Endothelial cell of umbilical vein (primary cell): ENCODE data around the gene PPM1H. TPM values are rescaled to one million over a fixed set of nuclear protein-coding genes. Genes with fewer than 3 reads are reported as not detected.

Experiments
- BruUV-seq: library from RNA; stranded (reverse); fragments of 400-500 nt; replicated peaks from 2 replicates; lab custom pipeline; 2021; lab: Mats Ljungman, UMichigan
- CTCF ChIA-PET: fragments of 300-600, 350-600 bp; sonication (Branson Sonifier 250); formaldehyde crosslinking; loops from one replicate; lab custom pipeline; 2021; ENCODE audit warnings: antibody characterized with exemption, inconsistent platforms; lab: Charles Lee
- POLR2A ChIA-PET: fragments of 300-600, 350-600 bp; sonication (Branson Sonifier 250); formaldehyde crosslinking; loops from one replicate; lab custom pipeline; 2021; ENCODE audit warnings: antibody characterized with exemption, inconsistent platforms; lab: Charles Lee
- DNase-seq: peaks from one replicate; pipeline ENCODE4 v3.0.0-alpha.2; 2011; ENCODE audit warnings: low read depth, low spot score
- FAIRE-seq: peaks from 2 replicates; lab custom pipeline; 2011; peaks lifted over from hg19 to GRCh38; lab: Jason Lieb, UNC
- H2AFZ ChIP-seq: 2 replicates; pipeline ENCODE4 v1.6.0; 2012; ENCODE audit warnings: low read depth, low read length, control low read depth, inconsistent platforms
- H3K27ac ChIP-seq: 2 replicates; pipeline ENCODE4 v1.5.1; 2011; ENCODE audit warnings: low read depth, mild to moderate bottlenecking, control low read depth, low read length, moderate library complexity; ENCODE audit not compliant: insufficient read depth
- H3K27me3 ChIP-seq, 2 experiments: 2 replicates each; pipeline versions ENCODE4 v1.6.0 to v1.6.1; 2011; ENCODE audit warnings: low read length in 2 of 2, mixed read lengths in 1 of 2; ENCODE audit not compliant: control insufficient read depth in 2 of 2, insufficient read depth in 2 of 2
- H3K36me3 ChIP-seq, 2 experiments: 2 replicates in 1 of 2; 3 replicates in 1 of 2; pipeline ENCODE4 v1.5.1; 2011; ENCODE audit warnings: low read length in 2 of 2, mild to moderate bottlenecking in 1 of 2, moderate library complexity in 1 of 2; ENCODE audit not compliant: control insufficient read depth in 2 of 2, insufficient read depth in 2 of 2; ENCODE audit errors: extremely low read depth in 1 of 2
- H3K4me1 ChIP-seq: 3 replicates; pipeline ENCODE4 v1.5.1; 2011; ENCODE audit warnings: mild to moderate bottlenecking, low read length; ENCODE audit not compliant: control insufficient read depth, insufficient read depth; ENCODE audit errors: extremely low read depth
- H3K4me2 ChIP-seq: 2 replicates; pipeline ENCODE4 v1.6.1; 2011; ENCODE audit warnings: low read length, control low read depth, mixed read lengths; ENCODE audit not compliant: insufficient read depth
- H3K4me3 ChIP-seq, 3 experiments: fragments of 200-600 bp in 1 of 3; sonication (generic), shearing (Covaris generic) in 1 of 3; replicated peaks in 1 of 3; 2 replicates each; pipeline ENCODE4 v1.5.1; 2011 to 2016; ENCODE audit warnings: control low read depth in 3 of 3, low read length in 3 of 3, mild to moderate bottlenecking in 2 of 3, inconsistent platforms in 1 of 3, low read depth in 1 of 3, moderate library complexity in 1 of 3; ENCODE audit not compliant: insufficient read depth in 1 of 3
- H3K79me2 ChIP-seq: 2 replicates; pipeline ENCODE4 v1.6.0; 2012; ENCODE audit warnings: low read length, inconsistent platforms; ENCODE audit not compliant: control insufficient read depth, insufficient read depth
- H3K9ac ChIP-seq: replicated peaks from 2 replicates; pipeline ENCODE3; 2011; ENCODE audit warnings: low read length, control low read depth; ENCODE audit not compliant: insufficient read depth; ENCODE audit errors: extremely low read depth
- H3K9me1 ChIP-seq: replicated peaks from 3 replicates; pipeline ENCODE4 v1.6.0; 2011; ENCODE audit warnings: mild to moderate bottlenecking, low read length; ENCODE audit not compliant: control insufficient read depth, insufficient read depth; ENCODE audit errors: extremely low read depth
- H3K9me3 ChIP-seq: replicated peaks from 2 replicates; pipeline ENCODE4 v1.5.1; 2012; ENCODE audit warnings: low read length, inconsistent platforms; ENCODE audit not compliant: control insufficient read depth, insufficient read depth
- H4K20me1 ChIP-seq: replicated peaks from 2 replicates; pipeline ENCODE3; 2011; ENCODE audit warnings: mild to moderate bottlenecking, low read length; ENCODE audit not compliant: control insufficient read depth, insufficient read depth; ENCODE audit errors: extremely low read depth
- EZH2 ChIP-seq: IDR thresholded peaks from 2 replicates; pipeline ENCODE4 v1.6.1; 2012; ENCODE audit warnings: borderline replicate concordance, low read depth, mild to moderate bottlenecking, moderate library complexity, low read length, inconsistent platforms; ENCODE audit not compliant: severe bottlenecking
- FOS ChIP-seq: IDR thresholded peaks from 2 replicates; pipeline ENCODE4 v1.6.1; 2011; ENCODE audit warnings: mild to moderate bottlenecking, low read length, moderate library complexity, borderline replicate concordance; ENCODE audit not compliant: insufficient read depth
- GATA2 ChIP-seq: IDR thresholded peaks from 2 replicates; pipeline ENCODE4 v1.7.0; 2011; ENCODE audit warnings: low read depth, mild to moderate bottlenecking, moderate library complexity, mixed read lengths, low read length; ENCODE audit not compliant: insufficient read length, insufficient read depth
- JUN ChIP-seq: IDR thresholded peaks from 2 replicates; pipeline ENCODE4 v1.6.1; 2011; ENCODE audit warnings: borderline replicate concordance, low read depth; ENCODE audit not compliant: insufficient read length, insufficient read depth
- MAX ChIP-seq: IDR thresholded peaks from 2 replicates; pipeline ENCODE4 v1.6.1; 2011; ENCODE audit not compliant: insufficient read depth, insufficient read length
- MYC ChIP-seq: IDR thresholded peaks from one replicate; pipeline ENCODE4 v1.6.1; 2011; ENCODE audit warnings: mild to moderate bottlenecking, low read depth, low read length
- POLR2A ChIP-seq: IDR thresholded peaks from 2 replicates; pipeline ENCODE4 v1.6.1; 2012; ENCODE audit warnings: low read depth, mild to moderate bottlenecking, control low read depth, low read length
- POLR2AphosphoS5 ChIP-seq: IDR thresholded peaks from 2 replicates; pipeline ENCODE4 v1.6.1; 2012; ENCODE audit warnings: low read depth, mild to moderate bottlenecking, control low read depth, low read length, moderate library complexity; ENCODE audit not compliant: insufficient read depth
- dilution Hi-C: fragments of 300-500 bp; cut with MboI; formaldehyde crosslinking; loops from one replicate; pipeline ENCODE4 v1.15.0; 2019; ENCODE audit warnings: low sequenced_read_pairs; ENCODE audit not compliant: extremely low pct_ligation_motif_present
- intact Hi-C: fragments of 100-400 bp; cut with micrococcal nuclease; formaldehyde crosslinking; loops from one replicate; pipeline ENCODE4 v1.10.0; 2022
- polyA plus RNA-seq, 4 experiments: library from polyadenylated mRNA; depleted of rRNA in 3 of 4; stranded (reverse) in 3 of 4; unstranded in 1 of 4; fragments of >200 nt; gene quantifications; 2 replicates each; pipeline versions ENCODE4 v1.2.1 to v1.2.3, GENCODE V29; 2011 to 2012; ENCODE audit warnings: missing spikeins in 1 of 4
- total RNA-seq: library from RNA; stranded (reverse); gene quantifications from 2 replicates; pipeline ENCODE4 v1.2.3, GENCODE V29; 2021
- TF ChIP-seq, protein P1 (sequence below), 2 donors: IDR thresholded peaks; 1 replicate in 1 of 2; 2 replicates in 1 of 2; pipeline ENCODE4 v1.5.1; 2011; ENCODE audit warnings: low read length in 2 of 2, mild to moderate bottlenecking in 2 of 2, moderate library complexity in 2 of 2, control low read depth in 1 of 2, inconsistent platforms in 1 of 2, low read depth in 1 of 2; ENCODE audit not compliant: insufficient read depth in 1 of 2; ENCODE audit errors: extremely low read depth in 1 of 2

The PPM1H gene
- total and polyA plus RNA-seq, 2 donors (not counting 3 experiments of a cell fraction or from before 2014, with no cell fraction given), result 1.0 to 7.2 TPM

DNA sequence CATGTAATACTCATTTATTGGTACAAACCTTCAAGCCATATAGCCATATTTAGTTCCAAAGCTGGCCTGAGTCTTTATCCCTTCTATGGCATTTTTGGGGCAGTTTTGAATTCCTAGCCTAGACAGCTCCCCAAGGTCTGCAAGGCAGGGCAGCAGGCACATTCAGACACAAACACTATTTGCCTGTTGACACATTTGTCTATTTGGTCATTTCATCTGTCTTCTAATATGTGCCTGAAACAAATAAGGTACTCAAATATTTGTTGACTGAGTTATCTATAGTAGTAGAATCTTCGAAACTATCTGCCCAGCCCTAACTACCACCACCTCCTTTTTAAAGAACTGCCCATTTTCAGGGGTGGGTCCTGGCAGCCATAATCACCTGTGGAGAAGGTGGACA is 9.3 kb downstream of the PPM1H start:
- Histone ChIP-seq H3K79me2 (no peaks in the 10 kb centered on the region), H2AFZ (no peak overlapping the region), H4K20me1 (no peaks in the 10 kb centered on the region), H3K36me3 (no peaks in the 10 kb centered on the region), H3K4me3 (no peak overlapping the region), H3K9me3 (no peaks in the 10 kb centered on the region), H3K9me1 (no peaks in the 10 kb centered on the region), H3K27ac (no peak overlapping the region), H3K27me3 (peaks cover 9% of the 10 kb centered on the region in 2 experiments), H3K4me2 (no peak overlapping the region), H3K9ac (no peak overlapping the region), H3K4me1 (no peaks in the 10 kb centered on the region)
- CTCF ChIA-PET, result interaction anchor here (1.0 to 1.2 kb wide), 2 partner anchors 8 to 10 kb away, joined by 4 read pairs; no protein-coding TSS in a partner anchor
- DNase-seq (no peak), FAIRE-seq (no peak)
- POLR2A ChIA-PET, result no interaction called here
- TF ChIP-seq, protein P1, sequence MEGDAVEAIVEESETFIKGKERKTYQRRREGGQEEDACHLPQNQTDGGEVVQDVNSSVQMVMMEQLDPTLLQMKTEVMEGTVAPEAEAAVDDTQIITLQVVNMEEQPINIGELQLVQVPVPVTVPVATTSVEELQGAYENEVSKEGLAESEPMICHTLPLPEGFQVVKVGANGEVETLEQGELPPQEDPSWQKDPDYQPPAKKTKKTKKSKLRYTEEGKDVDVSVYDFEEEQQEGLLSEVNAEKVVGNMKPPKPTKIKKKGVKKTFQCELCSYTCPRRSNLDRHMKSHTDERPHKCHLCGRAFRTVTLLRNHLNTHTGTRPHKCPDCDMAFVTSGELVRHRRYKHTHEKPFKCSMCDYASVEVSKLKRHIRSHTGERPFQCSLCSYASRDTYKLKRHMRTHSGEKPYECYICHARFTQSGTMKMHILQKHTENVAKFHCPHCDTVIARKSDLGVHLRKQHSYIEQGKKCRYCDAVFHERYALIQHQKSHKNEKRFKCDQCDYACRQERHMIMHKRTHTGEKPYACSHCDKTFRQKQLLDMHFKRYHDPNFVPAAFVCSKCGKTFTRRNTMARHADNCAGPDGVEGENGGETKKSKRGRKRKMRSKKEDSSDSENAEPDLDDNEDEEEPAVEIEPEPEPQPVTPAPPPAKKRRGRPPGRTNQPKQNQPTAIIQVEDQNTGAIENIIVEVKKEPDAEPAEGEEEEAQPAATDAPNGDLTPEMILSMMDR (IDR thresholded peaks at IDR 0.05; ENCODE audit: extremely low read depth in 1 of 2, insufficient read depth in 1 of 2, low read depth in 1 of 2, low read length in 2 of 2), result no peak
- TF ChIP-seq MYC (no peak), JUN (no peak), POLR2A (no peak), GATA2 (no peak), EZH2 (no peak), FOS (no peak), POLR2AphosphoS5 (no peak), MAX (no peak)
- dilution Hi-C loops, result no loop called here
- no TSS peak for BruUV-seq
- intact Hi-C loops, result no loop called here
